Embryonic facial prominence (tissue), 1 donor: ENCODE results near the gene FGF9.

Experiments
- DNase-seq: peaks from one replicate; pipeline ENCODE4 v3.0.0-alpha.2; 2016; ENCODE audit errors: extremely low spot score

Gene FGF9

DNA sequence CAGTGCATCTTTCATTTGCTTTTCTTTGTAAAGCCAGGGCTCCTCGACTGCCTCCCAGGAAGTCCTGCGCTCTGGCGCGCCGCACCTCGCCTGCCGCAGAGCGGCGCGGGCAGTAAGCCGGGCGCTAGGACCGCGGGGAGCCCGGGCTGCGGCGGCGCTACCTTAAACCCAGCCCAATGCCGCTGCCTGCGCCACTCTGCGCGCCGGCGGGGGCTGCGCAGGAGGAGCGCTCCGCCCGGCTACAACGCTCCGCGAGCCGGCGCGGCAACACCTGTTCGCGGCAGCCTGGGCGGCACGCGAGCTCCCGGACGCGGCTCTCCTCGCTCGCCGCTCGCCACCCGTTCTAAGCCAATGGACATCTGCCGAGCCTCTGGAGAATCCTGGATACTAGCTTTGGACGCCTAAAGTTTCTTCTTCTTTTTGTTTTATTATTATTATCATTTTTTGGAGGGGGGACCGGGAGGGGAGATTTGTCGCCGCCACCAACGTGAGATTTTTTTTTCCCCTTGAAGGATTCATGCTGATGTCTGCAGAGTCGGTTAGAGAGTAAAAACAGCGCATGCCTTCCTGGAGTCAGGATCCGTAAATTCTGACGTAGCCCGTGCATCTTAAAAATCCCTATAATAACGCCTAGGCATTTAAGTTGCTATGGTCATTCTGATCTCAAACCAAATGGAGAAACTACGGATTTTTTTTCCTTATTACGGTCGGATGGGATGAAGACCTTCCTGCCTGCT, at the start of gene FGF9:
Gene FGF9, plus strand, starts transcription at position 191 of the 737 bp plus-strand sequence. CDS start 840 bp downstream, outside the sequence.
- peak; percentile 43 for DNase-seq

DNA sequence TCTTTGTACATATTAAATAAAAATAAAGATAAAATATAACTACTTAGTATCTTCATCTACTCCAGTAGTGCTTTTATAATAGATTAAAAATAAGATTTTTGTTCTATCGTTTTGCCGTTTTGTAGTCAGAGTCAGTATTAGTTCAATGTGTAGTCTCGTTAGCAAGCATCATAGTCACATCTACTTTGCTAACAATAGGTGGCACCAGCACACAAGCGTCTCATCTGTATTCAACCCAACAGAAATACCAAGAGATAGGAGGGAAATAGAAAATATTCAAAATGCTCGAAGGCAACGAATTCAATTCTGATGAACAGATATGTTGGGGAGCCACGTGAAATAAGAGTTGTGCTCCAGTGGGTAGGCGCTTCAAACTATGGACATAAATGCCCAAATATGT, 45.5 kb upstream of the FGF9 start:
- DNase-seq: no peak

DNA sequence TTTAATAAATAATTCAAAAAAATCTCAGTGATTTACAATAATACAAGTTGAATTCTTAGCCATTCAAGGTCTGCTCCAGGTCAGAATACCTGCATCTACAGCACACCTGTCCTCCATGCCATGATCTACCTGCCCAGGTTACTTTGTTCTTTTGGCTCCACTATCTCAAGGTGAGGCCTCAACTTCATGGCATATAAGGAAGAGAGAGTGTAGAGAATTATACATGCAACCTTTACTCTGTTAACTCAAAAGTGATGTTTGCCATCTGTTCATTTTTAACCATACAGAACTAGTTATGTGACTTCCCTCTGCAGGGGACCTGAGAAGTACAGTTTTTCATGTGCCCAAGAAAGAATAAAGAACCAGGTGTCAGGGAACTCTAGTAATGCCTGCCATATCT, 38.7 kb upstream of the FGF9 start:
- no peak for DNase-seq

DNA sequence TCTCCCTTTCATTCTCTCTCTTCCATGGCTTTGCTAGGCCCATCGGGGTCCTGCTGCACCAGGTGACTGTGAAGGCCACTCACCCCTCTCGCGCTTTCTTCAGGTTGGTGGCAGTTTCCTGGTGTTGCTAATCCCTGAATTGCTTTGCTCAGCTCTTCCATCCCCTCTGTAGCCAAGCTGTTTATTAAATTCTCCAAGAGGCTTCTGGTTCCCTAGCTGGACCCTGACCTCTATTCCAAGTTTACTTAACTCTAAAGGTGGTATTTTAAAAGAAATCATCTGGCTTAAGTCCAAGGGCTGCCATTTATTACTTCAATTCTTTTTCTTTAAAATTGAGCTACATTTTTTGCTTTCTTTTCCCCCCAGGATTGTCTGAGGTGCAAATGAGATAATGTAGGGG, 34.2 kb upstream of the FGF9 start:
- no peak for DNase-seq

DNA sequence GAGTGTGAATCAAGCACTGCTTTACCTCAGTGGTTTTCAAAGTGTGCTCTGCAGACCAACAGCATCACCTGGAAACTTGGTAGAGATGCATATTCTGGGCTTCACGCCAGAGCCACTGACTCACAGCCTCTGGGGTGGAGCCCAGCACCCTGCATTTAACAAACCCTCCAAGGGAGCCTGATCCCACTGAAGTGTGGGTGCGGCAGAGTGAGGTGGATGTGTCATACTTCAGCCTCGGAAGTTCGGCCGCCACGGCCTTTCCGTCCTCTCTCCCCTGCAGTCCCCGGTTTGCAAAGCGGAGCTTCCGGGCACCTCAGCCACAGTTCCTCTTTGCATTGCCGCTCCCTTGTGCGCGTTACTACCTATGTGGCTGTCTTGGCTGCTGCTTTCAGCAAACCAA, 33.6 kb upstream of the FGF9 start:
- DNase-seq: no peak

DNA sequence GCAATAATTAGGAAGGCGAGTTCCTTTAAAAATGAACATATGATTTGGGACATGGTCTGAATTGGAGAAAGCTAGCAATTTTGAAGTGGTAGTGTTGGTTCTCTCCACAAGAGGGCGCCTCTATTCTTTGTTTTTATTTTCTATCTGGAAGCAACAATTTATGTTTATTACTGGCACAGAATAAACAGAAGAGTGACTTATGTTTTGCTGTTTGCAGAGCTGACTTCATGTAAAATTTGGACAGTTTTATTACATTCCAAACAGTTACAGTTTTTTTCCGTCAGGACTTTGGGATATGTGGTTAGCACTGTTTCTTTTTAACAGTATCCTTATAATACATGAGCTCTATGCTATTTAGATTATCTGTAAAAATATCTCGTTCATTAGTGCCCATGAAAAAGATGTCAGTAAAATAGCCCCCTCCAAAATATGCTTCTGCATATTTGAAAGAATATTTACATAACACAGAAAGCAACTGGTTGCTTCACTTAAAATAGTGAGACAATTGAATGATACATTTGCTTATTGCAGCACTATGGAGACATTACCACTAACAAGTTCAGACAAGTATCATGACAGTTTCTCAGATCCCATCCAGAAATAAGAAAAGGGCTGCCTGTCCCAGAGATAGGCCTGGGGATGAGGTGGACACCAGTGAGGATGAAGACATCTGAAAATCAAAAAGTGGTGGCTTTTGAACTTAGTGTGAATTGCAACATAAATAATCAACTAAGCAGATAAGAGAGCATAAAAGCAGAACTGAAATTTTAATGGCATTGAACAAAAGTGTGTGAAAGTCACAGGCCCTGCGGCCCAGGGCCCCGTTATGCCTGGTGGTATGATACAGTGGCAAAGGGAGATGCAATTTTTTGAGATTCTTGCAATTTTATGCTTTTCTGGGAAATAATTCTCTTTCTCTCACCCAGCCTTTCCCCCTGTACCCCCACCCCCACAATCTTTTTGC, 32.3 kb upstream of the FGF9 start:
- peak; percentile 16 for DNase-seq

DNA sequence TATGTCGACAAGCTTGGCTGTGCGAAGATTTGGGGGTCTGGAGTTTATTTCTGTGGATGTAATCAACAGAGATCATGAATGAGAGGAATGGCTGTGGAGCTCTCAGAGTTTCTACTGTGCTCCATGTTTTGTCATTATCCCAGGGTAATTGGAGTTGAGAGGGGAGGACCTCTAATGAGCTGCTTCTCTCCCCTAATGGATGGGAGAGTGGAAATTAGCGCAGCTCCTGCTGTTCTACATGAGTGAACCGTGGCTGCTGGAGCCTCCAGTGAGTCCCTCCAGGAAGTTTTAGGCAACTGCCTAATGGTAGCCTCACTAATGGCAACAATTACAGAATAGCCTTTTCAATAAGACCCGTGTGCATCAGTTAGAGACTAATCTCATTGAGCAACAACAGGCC, 31.3 kb upstream of the FGF9 start:
- no peak for DNase-seq

DNA sequence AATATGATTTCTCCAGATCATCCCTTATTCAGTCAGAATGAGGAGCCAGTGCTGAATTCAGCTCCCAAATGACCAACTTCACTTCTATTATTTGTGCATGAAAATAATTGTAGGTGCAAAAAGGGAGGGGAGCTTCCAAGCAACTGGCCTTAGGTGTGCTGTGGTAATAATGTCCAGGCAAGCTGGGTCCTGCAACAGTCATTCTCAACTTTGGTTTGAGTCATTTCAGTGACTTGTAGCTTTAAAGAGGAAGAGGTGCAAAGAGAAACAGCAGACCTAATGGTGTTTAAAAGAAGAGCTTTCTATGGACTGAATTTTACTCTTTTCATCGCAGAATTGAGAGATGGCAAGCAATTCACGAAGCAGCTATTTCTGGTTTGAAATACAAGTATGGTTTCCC, 29.2 kb upstream of the FGF9 start:
- DNase-seq: no peak

DNA sequence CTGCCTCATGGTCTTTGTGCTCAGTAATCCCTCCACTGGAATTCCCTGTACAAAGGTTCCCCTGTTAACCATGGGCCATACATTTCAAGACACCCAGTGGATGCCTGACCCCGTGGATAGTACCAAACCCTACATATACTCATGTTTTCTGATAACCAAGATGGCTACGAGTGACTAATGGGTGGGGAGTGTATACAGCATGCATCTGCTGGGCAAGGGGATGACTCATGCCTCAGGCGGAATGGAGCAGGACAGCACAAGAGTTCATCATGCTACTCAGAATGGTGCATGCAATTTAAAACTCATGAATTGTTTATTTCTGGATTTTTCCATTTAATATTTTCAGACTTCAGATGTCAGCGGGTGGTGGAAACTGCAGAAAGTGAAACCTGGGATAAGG, 13.3 kb upstream of the FGF9 start:
- DNase-seq: no peak

DNA sequence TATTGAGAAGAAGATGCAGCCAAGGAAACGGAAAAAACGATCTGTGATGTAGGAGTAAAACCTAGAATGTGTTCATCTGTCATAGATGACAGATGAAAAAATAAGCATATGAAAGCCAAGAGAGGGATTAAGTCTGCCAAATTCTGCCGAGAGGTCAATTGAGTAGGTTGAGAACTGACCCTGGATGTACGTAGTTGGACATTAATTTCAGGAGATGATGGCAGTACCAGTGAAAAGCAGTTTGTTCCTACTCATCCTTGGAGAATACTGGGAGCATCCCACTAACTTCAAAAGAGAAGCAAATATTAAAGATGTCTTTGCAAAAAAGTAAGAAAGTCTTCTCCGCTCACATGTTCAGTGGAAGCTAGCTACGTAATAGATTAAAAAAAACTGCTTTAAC, 11.8 kb upstream of the FGF9 start:
- no peak for DNase-seq

DNA sequence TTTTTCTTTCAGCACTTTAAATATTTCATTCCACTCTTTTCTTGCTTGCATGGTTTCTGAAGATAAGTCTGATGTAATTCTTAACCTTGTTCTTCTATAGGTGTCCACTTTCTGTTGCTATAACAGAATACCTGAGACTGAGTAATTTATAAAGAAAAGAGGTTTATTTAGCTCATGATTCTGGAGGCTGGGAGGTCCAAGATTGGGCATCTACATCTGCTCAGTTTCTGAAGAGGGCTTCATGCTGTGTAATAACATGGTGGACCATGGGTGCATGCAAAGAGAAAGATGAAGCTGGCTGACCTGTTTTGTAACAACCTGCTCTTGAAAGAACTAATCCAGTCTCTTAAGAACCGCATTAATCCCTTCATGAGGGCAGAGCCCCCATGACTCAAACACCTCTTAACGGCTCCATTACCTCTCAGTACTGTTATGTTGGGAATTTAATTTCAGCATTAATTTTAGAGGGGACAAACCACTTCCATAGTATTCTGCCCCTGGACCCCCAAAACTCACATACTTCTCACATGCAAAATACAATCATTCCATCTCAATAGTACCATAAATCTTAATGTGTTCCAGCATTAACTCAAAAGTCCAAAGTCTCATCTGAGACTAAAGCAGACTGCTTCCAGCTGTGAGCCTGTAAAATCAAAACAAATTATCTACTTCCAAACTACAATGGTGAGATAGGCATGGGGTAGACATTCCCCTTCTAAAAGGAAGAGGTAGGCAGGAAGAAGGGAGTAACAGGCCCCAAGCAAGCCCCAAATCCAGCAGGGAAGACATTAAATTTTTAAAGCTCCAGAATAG, 9.6 kb upstream of the FGF9 start:
- DNase-seq: no peak

DNA sequence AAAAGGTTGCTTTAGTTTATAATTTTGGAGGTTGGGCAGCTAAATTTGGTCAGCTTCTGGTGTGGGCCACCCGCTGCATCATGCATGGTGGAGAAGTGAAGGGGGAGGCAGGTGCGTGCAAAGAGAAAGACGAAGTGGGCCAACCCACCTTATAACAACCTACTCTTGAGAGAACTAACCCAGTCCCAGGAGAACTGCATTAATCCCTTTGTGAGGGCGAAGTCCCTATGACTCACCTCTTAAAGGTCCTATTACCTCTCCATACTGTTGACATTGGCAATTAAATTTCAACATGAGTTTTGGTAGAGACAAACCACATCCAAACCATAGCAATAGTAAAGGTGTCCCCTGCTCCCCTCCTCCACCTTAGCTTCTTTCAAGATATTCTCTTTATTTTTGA, 7.7 kb upstream of the FGF9 start:
- no peak for DNase-seq

DNA sequence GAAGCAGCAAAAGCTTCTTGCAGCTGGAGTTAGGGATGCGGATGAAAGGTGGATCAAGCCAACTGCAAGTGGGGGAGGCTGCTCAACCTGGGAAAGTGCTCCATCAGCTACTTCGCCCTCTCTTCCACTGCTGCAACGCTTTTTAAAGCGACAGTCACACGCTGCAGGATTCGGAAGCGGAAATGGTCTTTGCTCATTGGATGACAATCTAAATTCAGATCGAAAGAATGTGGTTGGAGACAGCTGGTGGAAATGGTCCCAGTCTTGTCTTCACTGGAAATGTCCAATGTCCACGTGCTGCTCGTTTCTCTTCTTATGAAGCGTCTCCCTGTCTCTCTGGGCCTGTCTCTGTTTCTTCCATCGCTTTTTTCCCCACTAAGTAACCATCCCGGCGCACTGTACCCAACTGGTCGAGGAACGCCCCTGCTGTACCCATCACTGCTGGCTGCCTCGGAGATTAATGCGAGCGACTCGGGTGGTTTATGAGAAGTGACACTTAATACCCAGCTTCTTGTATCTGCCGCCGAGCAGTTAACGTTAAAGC, 2.1 kb upstream of the FGF9 start:
- no peak for DNase-seq

DNA sequence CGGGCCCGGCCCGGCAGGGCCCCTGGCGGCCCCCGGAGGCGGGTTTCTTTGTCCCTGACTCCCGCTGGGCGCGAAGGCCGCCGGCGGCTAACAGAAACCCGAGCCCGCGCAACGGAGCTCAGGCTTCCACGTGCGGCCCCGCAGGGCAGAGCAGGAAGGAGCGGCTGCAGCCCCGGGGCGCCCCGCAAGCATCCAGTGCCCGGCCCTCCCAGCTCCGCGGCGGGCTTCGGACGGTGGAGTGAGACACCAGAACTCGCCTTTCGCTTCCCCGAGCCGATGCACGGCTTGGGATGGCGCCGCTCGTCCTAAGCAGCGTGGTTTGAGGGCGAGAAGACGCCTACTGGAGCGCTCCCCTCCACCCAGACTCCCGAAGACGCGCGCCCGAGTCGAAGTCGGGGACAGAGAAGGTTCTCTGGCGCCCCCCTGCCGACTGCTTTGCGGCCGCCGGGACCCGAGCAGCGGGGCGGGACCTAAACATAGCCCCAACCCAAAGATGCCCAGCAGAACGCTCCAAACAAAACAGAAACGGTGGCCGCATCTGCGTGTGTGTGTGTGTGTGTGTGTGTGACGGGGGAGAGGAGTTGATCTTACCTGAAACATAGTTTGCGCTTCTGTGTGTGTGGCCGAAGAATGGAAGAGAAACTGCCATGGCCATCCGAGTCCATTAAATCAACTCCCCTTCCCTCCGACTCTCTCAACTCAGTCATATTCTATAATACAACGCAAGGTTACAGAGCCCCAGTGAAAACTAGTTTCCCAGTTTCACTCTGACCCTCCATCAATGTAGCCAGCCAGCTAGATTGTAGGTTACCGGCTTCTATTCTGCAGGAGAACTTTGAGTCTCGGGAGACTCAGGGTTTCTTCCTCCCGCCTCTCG, 629 bp upstream of the FGF9 start:
- DNase-seq: no peak

DNA sequence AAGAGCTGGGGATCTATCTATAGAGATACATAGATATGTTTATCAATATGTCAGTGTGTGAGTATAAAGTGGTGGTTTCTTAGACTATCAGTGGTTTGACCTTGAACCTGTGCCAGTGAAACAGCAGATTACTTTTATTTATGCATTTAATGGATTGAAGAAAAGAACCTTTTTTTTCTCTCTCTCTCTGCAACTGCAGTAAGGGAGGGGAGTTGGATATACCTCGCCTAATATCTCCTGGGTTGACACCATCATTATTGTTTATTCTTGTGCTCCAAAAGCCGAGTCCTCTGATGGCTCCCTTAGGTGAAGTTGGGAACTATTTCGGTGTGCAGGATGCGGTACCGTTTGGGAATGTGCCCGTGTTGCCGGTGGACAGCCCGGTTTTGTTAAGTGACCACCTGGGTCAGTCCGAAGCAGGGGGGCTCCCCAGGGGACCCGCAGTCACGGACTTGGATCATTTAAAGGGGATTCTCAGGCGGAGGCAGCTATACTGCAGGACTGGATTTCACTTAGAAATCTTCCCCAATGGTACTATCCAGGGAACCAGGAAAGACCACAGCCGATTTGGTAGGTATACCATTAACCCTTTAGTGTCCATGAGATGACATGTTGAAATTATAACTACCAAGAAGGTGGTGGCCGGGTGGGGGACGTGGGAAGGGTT, 880 bp downstream of the FGF9 start:
- DNase-seq: no peak

DNA sequence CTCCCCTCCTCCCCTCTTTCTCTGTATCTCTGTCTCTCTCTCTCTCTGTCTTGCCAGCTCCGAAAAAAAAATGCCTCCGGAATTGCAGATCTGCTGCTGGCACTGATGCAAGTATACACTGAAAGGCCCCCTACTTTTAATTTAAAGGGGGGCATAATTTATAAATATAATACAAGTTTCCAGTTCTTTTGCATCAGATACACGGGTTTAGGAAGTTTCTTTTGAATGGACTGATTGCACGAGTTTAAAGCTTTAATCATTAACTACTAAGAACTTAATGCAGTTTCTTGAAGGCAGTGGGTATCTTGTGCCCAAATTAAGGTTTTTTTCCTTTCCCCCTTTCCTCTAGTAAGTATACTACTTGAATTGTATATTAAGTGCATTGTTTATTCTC, 1.4 kb downstream of the FGF9 start:
- no peak for DNase-seq

DNA sequence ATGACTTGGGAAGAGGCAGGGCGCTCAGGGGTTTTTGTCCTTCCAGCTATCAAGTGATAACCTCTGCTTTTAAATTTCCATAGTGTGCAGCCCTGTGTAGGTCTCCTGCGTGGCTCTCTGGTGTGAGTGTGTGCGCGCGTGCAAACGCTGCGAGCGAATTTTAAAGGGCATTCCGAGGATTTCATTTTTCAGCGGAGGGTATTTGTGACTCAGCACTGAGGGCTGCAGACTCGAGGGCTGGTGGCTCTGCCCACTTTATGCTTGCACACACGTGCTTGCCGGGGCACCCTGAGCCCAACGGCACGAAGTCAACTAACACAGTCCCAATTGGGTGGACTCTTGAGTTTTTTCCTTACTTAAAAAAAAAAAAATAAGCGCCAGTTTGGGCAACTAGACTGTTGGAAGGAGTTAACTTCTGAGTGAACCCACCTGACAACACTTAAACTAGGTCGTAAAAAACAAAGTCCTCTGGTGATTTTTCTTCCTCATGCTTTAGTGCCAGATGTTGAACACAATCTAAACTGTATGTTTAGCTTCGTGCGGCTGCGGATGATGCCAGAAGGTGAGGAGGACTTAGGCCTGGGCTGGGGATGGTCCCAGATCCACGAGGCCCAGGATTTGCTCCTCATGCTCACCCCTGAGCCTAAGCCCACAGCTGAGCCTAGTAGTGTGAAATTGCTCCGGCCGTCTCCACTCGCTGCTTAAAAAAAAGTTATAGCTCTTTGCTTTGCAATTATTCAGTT, 2.1 kb downstream of the FGF9 start:
- no peak for DNase-seq

DNA sequence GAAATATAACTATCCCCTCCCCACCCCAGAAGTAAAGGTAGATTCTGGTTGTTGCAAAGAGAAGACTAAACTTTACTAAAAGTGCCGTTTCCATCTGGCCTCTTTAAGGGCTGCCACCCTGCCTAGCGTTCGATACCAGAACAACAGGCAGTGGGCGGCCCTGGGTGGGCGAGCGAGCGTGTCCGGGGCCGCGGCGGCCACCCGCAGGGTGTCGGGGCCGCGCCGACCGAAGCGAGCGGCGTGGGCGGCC, 2.6 kb downstream of the FGF9 start:
- DNase-seq: no peak

DNA sequence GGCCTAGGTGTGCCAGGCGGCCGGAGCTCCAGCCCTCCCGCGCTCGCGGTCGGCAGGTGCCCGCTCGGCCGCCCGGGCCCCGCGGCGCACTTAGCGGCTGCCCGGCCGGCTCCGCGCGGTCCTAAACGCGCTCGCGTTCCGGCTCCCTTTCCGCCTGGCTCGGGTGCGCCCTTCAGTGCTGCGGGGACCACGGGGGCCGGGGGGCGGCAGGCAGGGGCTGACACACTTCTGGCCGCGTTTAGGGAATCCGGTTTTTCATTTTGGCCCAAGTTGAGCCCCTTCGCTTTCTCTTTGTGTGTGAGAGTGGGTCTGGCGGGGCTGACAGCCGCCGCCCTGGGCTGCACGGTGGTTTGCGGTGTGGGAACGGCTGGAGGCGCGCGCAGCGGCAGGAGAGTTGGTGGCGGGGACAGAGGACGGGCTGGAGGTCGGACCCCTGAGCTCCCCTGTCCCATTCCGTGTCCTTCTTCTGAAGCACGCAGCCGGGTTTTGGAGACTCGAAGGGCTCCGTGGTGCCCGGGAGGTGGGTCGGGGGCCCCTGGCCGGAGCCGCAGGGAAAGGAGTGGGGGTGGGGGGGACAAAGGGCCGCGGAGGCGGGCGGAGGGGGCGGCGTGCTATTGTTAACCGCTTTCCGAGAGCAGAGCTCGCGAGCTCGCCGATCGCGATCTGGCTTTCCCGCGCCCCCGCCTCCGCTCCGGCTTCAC, 3.1 kb downstream of the FGF9 start:
- no peak for DNase-seq
